Neural cell (in vitro differentiated cells): Measurements from ENCODE around the gene MAP3K13. TPM values are rescaled to one million over a fixed set of nuclear protein-coding genes. Genes with fewer than 3 reads are reported as not detected.

ENCODE experiments used
- H2AFZ ChIP-seq: fragments of 200-600, 300-800 bp; sonication (generic), shearing (Covaris generic); 2 replicates; pipeline ENCODE4 v1.6.0; 2014; ENCODE audit warnings: low read depth, mild to moderate bottlenecking, antibody characterized with exemption, low read length, moderate library complexity
- H3F3A ChIP-seq: fragments of 200-600 bp; shearing (Covaris generic); 2 replicates; pipeline ENCODE4 v1.6.1; 2016; ENCODE audit warnings: mild to moderate bottlenecking, moderate library complexity, mixed read lengths, antibody characterized with exemption, low read length; ENCODE audit not compliant: insufficient read depth, poor library complexity, severe bottlenecking
- H3K27ac ChIP-seq: fragments of 200-600, 300-800 bp; sonication (generic), shearing (Covaris generic); 2 replicates; pipeline ENCODE4 v1.5.1; 2014; ENCODE audit warnings: mild to moderate bottlenecking, low read length, moderate library complexity
- H3K27me3 ChIP-seq: fragments of 300-800, 200-600 bp; sonication (generic), shearing (Covaris generic); 2 replicates; pipeline ENCODE4 v1.6.0; 2014; ENCODE audit warnings: mild to moderate bottlenecking, low read depth, low read length, moderate library complexity; ENCODE audit not compliant: insufficient read depth
- H3K36me3 ChIP-seq: fragments of 300-800, 200-600 bp; sonication (generic), shearing (Covaris generic); 2 replicates; pipeline ENCODE4 v1.5.1; 2014; ENCODE audit warnings: mild to moderate bottlenecking, antibody characterized with exemption, low read length, moderate library complexity; ENCODE audit not compliant: insufficient read depth
- H3K4me2 ChIP-seq: fragments of 300-800, 200-600 bp; sonication (generic), shearing (Covaris generic); 2 replicates; pipeline ENCODE4 v1.6.0; 2014; ENCODE audit warnings: mild to moderate bottlenecking, low read length
- H3K4me3 ChIP-seq: fragments of 300-800, 200-600 bp; sonication (generic), shearing (Covaris generic); 2 replicates; pipeline ENCODE4 v1.5.1; 2014; ENCODE audit warnings: mild to moderate bottlenecking, low read length, moderate library complexity
- H3K79me2 ChIP-seq: fragments of 200-600 bp; shearing (Covaris generic); replicated peaks from 2 replicates; pipeline ENCODE4 v1.6.0; 2014; ENCODE audit warnings: mild to moderate bottlenecking, low read length, moderate library complexity; ENCODE audit not compliant: insufficient read depth
- H3K9ac ChIP-seq: fragments of 300-800, 200-600 bp; sonication (generic), shearing (Covaris generic); 2 replicates; pipeline ENCODE4 v1.6.1; 2016; ENCODE audit warnings: mild to moderate bottlenecking, low read length, mixed read lengths
- H3K9me2 ChIP-seq: fragments of 200-600 bp; shearing (Covaris generic); 2 replicates; pipeline ENCODE4 v1.6.1; 2016; ENCODE audit warnings: mild to moderate bottlenecking, low read length, mixed read lengths; ENCODE audit not compliant: insufficient read depth
- H3K9me3 ChIP-seq: fragments of 200-600, 300-800 bp; sonication (generic), shearing (Covaris generic); 2 replicates; pipeline ENCODE4 v1.6.1; 2016; ENCODE audit warnings: mild to moderate bottlenecking, mixed run types, low read length, moderate library complexity, mixed read lengths
- H4K20me1 ChIP-seq: fragments of 200-600 bp; shearing (Covaris generic); 2 replicates; pipeline ENCODE4 v1.6.1; 2016; ENCODE audit warnings: mild to moderate bottlenecking, mixed run types; ENCODE audit not compliant: insufficient read depth
- EP300 ChIP-seq: fragments of 450-650 bp; conservative IDR thresholded peaks from 2 replicates; pipeline ENCODE4 v1.6.1; 2014; ENCODE audit warnings: antibody characterized with exemption, mild to moderate bottlenecking, moderate library complexity; ENCODE audit not compliant: poor library complexity, severe bottlenecking
- EZH2 ChIP-seq: fragments of 200-600, 300-800 bp; shearing (Covaris generic), sonication (generic); IDR thresholded peaks from 2 replicates; pipeline ENCODE4 v1.6.1; 2014; ENCODE audit warnings: antibody characterized with exemption, low read length, borderline replicate concordance, mild to moderate bottlenecking; ENCODE audit not compliant: insufficient read depth, poor library complexity, severe bottlenecking
- MXI1 ChIP-seq: fragments of 450-650 bp; conservative IDR thresholded peaks from 2 replicates; pipeline ENCODE4 v1.6.1; 2014; ENCODE audit warnings: antibody characterized with exemption, mild to moderate bottlenecking; ENCODE audit not compliant: poor library complexity, severe bottlenecking
- POLR2AphosphoS5 ChIP-seq: IDR thresholded peaks from 2 replicates; pipeline ENCODE4 v1.6.1; 2012
- RAD21 ChIP-seq: fragments of 450-650 bp; conservative IDR thresholded peaks from 2 replicates; pipeline ENCODE4 v1.6.1; 2014; ENCODE audit warnings: antibody characterized with exemption, mild to moderate bottlenecking, moderate library complexity
- SMC3 ChIP-seq: fragments of 450-650 bp; conservative IDR thresholded peaks from 2 replicates; pipeline ENCODE4 v1.6.1; 2014; ENCODE audit warnings: antibody characterized with exemption, mild to moderate bottlenecking, moderate library complexity; ENCODE audit not compliant: poor library complexity
- TAF1 ChIP-seq: IDR thresholded peaks from 2 replicates; pipeline ENCODE4 v1.6.1; 2012; ENCODE audit warnings: low read depth
- polyA plus RNA-seq: library from polyadenylated mRNA; depleted of rRNA; stranded (reverse); fragments of >200 nt; gene quantifications from 2 replicates; pipeline ENCODE4 v1.2.3, GENCODE V29; 2014
- TF ChIP-seq, protein P1 (sequence below): fragments of 450-650 bp; IDR thresholded peaks from 2 replicates; pipeline ENCODE4 v1.5.1; 2014; ENCODE audit warnings: antibody characterized with exemption, mild to moderate bottlenecking, moderate library complexity; ENCODE audit not compliant: poor library complexity, severe bottlenecking
- TF ChIP-seq, protein P2 (sequence below): IDR thresholded peaks from 2 replicates; pipeline ENCODE4 v1.6.1; 2012; ENCODE audit warnings: borderline replicate concordance

Gene MAP3K13
- polyA plus RNA-seq, 1 donor from 2014 or later = 33.8 TPM

DNA sequence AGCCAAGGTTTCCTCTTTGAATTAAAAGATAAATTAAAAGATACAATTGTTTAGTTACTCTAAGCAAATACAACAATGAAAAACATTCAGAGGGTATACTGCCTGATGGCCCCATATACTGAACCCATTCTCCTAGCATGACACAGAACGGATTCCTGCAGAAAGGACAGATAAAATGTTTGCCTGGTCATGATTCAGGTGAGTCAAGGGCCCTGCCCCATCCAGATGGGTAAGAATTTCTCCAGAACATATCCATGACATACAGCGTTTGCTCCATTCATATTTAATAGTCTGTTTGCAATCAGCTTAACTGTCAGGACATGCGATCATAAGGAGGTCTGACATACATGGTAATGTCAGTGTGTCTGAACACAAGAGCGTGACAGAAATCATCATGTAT is 127.3 kb downstream of the MAP3K13 start:
- H3K79me2 ChIP-seq = no peaks in the 10 kb centered on the region
- no peaks in the 10 kb centered on the region for H4K20me1 ChIP-seq
- H3K27ac ChIP-seq = no peak overlapping the region
- no peak overlapping the region for H2AFZ ChIP-seq
- no peaks in the 10 kb centered on the region for H3K9me2 ChIP-seq
- no peak overlapping the region for H3K4me3 ChIP-seq
- no peak overlapping the region for H3K4me2 ChIP-seq
- H3K27me3 ChIP-seq = no peaks in the 10 kb centered on the region
- TF ChIP-seq EP300 (no peak), SMC3 (no peak), TAF1 (no peak), MXI1 (no peak), POLR2AphosphoS5 (no peak)
- TF ChIP-seq, protein P1, sequence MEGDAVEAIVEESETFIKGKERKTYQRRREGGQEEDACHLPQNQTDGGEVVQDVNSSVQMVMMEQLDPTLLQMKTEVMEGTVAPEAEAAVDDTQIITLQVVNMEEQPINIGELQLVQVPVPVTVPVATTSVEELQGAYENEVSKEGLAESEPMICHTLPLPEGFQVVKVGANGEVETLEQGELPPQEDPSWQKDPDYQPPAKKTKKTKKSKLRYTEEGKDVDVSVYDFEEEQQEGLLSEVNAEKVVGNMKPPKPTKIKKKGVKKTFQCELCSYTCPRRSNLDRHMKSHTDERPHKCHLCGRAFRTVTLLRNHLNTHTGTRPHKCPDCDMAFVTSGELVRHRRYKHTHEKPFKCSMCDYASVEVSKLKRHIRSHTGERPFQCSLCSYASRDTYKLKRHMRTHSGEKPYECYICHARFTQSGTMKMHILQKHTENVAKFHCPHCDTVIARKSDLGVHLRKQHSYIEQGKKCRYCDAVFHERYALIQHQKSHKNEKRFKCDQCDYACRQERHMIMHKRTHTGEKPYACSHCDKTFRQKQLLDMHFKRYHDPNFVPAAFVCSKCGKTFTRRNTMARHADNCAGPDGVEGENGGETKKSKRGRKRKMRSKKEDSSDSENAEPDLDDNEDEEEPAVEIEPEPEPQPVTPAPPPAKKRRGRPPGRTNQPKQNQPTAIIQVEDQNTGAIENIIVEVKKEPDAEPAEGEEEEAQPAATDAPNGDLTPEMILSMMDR = no peak
- TF ChIP-seq, protein P2, sequence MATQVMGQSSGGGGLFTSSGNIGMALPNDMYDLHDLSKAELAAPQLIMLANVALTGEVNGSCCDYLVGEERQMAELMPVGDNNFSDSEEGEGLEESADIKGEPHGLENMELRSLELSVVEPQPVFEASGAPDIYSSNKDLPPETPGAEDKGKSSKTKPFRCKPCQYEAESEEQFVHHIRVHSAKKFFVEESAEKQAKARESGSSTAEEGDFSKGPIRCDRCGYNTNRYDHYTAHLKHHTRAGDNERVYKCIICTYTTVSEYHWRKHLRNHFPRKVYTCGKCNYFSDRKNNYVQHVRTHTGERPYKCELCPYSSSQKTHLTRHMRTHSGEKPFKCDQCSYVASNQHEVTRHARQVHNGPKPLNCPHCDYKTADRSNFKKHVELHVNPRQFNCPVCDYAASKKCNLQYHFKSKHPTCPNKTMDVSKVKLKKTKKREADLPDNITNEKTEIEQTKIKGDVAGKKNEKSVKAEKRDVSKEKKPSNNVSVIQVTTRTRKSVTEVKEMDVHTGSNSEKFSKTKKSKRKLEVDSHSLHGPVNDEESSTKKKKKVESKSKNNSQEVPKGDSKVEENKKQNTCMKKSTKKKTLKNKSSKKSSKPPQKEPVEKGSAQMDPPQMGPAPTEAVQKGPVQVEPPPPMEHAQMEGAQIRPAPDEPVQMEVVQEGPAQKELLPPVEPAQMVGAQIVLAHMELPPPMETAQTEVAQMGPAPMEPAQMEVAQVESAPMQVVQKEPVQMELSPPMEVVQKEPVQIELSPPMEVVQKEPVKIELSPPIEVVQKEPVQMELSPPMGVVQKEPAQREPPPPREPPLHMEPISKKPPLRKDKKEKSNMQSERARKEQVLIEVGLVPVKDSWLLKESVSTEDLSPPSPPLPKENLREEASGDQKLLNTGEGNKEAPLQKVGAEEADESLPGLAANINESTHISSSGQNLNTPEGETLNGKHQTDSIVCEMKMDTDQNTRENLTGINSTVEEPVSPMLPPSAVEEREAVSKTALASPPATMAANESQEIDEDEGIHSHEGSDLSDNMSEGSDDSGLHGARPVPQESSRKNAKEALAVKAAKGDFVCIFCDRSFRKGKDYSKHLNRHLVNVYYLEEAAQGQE = no peak
- no peaks in the 10 kb centered on the region for H3K9me3 ChIP-seq
- no peaks in the 10 kb centered on the region for H3K36me3 ChIP-seq
- H3K9ac ChIP-seq = no peak overlapping the region
- no peaks in the 10 kb centered on the region for H3F3A ChIP-seq

DNA sequence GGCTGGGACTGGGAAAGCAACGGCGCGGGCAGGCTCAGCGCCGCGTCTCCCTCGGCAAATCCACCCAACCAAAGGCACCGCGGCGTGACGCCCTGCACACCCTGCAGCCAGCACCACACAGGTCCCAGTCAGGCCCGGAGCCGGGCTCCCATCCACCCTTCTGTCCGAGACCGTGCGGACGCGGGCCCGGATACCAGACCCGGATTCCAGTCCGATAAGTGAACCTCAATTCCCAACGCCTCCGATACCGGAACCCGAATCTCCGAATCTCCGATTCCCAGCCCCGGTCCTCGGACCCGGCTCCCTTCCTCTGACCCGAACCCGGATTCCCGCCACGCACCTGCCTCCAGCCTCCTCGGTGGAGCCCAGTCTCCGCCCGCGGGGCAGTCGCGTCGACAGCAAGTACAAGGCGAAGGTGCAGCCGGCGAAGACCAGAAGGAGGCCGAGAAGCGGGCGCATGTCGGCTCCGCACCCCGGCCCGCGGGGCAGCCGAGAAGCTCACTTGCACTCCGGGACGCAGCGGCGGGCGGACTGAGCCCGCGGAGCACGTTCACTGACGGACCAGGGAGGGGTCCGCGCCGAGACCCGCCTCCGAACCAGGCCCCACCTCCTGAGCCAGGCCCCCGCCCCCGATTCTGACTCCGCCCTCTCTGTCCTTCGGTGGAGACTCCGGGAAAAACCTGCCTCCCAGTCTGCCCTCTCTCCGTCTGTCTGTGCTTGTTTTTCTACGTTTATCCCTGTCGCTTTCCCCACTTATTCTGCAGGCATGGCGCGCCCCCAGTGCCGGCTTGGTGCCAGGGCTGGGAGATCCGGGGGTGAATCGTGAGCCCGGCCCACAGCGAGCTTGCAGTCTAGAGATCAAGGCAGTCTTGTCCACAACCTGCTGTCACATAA is 135.8 kb downstream of the MAP3K13 start, which contains the start of gene TMEM41A:
TSS of gene TMEM41A (minus strand) at position 533 of the 894 bp plus-strand sequence. CDS start at position 459, 74 bp downstream.
- H3K79me2 ChIP-seq = peaks cover 6% of the 10 kb centered on the region
- peak within 1 kb of the TSS; percentile 92 for H2AFZ ChIP-seq
- no peaks in the 10 kb centered on the region for H3K9me3 ChIP-seq
- H3K27ac ChIP-seq = peak within 1 kb of the TSS; percentile 73
- no peaks in the 10 kb centered on the region for H3K9me2 ChIP-seq
- H3K36me3 ChIP-seq = no peaks in the 10 kb centered on the region
- no peaks in the 10 kb centered on the region for H4K20me1 ChIP-seq
- H3F3A ChIP-seq = no peaks in the 10 kb centered on the region
- H3K27me3 ChIP-seq = no peaks in the 10 kb centered on the region
- H3K9ac ChIP-seq = peak within 1 kb of the TSS; percentile 86
- TF ChIP-seq MXI1 (peak; percentile 83), POLR2AphosphoS5 (peak; percentile 71), SMC3 (peak; percentile 53), EP300 (no peak), EZH2 (no peak), RAD21 (peak; percentile 50), TAF1 (peak; percentile 53)
- TF ChIP-seq, protein P1 = peak; percentile 63
- TF ChIP-seq, protein P2 = peak; percentile 51
- peak within 1 kb of the TSS; percentile 98 for H3K4me3 ChIP-seq
- peak within 1 kb of the TSS; percentile 52 for H3K4me2 ChIP-seq
